Hepatocyte (in vitro differentiated cells): ENCODE results near the gene PEAK1. TPM values are rescaled to one million over a fixed set of nuclear protein-coding genes. Genes with fewer than 3 reads are reported as not detected.

Source experiments
- DNase-seq: peaks from one replicate; pipeline ENCODE4 v3.0.0-alpha.2; 2016; ENCODE audit warnings: low spot score
- H2AFZ ChIP-seq: fragments of 200-600 bp; sonication (generic); 2 replicates; pipeline ENCODE4 v1.6.0; 2016; ENCODE audit warnings: antibody characterized with exemption, mild to moderate bottlenecking
- H3K27ac ChIP-seq: fragments of 200-600 bp; sonication (generic); 2 replicates; pipeline ENCODE4 v1.5.1; 2016; ENCODE audit warnings: mild to moderate bottlenecking
- H3K27me3 ChIP-seq: fragments of 200-600 bp; sonication (generic); 2 replicates; pipeline ENCODE4 v1.6.1; 2016
- H3K36me3 ChIP-seq: fragments of 200-600 bp; sonication (generic); replicated peaks from 2 replicates; pipeline ENCODE4 v1.5.1; 2016; ENCODE audit warnings: low read depth; ENCODE audit not compliant: insufficient read depth
- H3K4me1 ChIP-seq: fragments of 200-600 bp; sonication (generic); 2 replicates; pipeline ENCODE4 v1.5.1; 2016; ENCODE audit warnings: mild to moderate bottlenecking, moderate library complexity; ENCODE audit not compliant: insufficient read depth
- H3K4me2 ChIP-seq: fragments of 200-600 bp; sonication (generic); 2 replicates; pipeline ENCODE4 v1.6.0; 2016
- H3K4me3 ChIP-seq: fragments of 200-600 bp; sonication (generic); 2 replicates; pipeline ENCODE4 v1.5.1; 2016; ENCODE audit warnings: mild to moderate bottlenecking
- H3K79me2 ChIP-seq: fragments of 200-600 bp; sonication (generic); 2 replicates; pipeline ENCODE4 v1.6.0; 2017; ENCODE audit warnings: mild to moderate bottlenecking
- H3K9me2 ChIP-seq: fragments of 200-600 bp; sonication (generic); replicated peaks from 2 replicates; pipeline ENCODE4 v1.6.0; 2017; ENCODE audit warnings: mild to moderate bottlenecking; ENCODE audit not compliant: insufficient read depth
- H3K9me3 ChIP-seq: fragments of 200-600 bp; sonication (generic); 2 replicates; pipeline ENCODE4 v1.5.1; 2016; ENCODE audit warnings: low read depth, mild to moderate bottlenecking
- H4K20me1 ChIP-seq: fragments of 200-600 bp; sonication (generic); 2 replicates; pipeline ENCODE4 v1.6.0; 2016; ENCODE audit warnings: mild to moderate bottlenecking; ENCODE audit not compliant: insufficient read depth, poor library complexity, severe bottlenecking
- EZH2 ChIP-seq: fragments of 200-600 bp; sonication (generic); IDR thresholded peaks from 2 replicates; pipeline ENCODE4 v1.6.1; 2016; ENCODE audit warnings: antibody characterized with exemption, mild to moderate bottlenecking, borderline replicate concordance
- EZH2phosphoT487 ChIP-seq: fragments of 200-600 bp; sonication (generic); IDR thresholded peaks from one replicate; pipeline ENCODE4 v1.6.1; 2018; ENCODE audit warnings: antibody characterized with exemption, mild to moderate bottlenecking, low read depth, moderate library complexity; ENCODE audit not compliant: unreplicated experiment, severe bottlenecking
- WGBS: methylation state at CpG from one replicate; pipeline ENCODE4 v1.1.6; 2016; ENCODE audit warnings: low lambda C conversion rate; ENCODE audit errors: missing lambda C conversion rate; 5-methylcytosine and 5-hydroxymethylcytosine counted together
- polyA plus RNA-seq: library from polyadenylated mRNA; unstranded; fragments of >200 nt; fragmentation: Nextera tagmentation; extraction: Ambion mirVana; gene quantifications from 2 replicates; pipeline ENCODE4 v1.2.1, GENCODE V29; 2016
- total RNA-seq: library from RNA; depleted of rRNA; stranded (reverse); fragments of >200 nt; gene quantifications from 2 replicates; pipeline ENCODE4 v1.2.3, GENCODE V29; 2014
- TF ChIP-seq, protein P1 (sequence below): fragments of 200-600 bp; sonication (generic); IDR thresholded peaks from 2 replicates; pipeline ENCODE4 v1.5.1; 2016; ENCODE audit warnings: antibody characterized with exemption, mild to moderate bottlenecking; ENCODE audit not compliant: poor library complexity

PEAK1 gene
- total and polyA plus RNA-seq, 2 experiments from 2014 or later: 8.1 to 27.1 TPM

DNA sequence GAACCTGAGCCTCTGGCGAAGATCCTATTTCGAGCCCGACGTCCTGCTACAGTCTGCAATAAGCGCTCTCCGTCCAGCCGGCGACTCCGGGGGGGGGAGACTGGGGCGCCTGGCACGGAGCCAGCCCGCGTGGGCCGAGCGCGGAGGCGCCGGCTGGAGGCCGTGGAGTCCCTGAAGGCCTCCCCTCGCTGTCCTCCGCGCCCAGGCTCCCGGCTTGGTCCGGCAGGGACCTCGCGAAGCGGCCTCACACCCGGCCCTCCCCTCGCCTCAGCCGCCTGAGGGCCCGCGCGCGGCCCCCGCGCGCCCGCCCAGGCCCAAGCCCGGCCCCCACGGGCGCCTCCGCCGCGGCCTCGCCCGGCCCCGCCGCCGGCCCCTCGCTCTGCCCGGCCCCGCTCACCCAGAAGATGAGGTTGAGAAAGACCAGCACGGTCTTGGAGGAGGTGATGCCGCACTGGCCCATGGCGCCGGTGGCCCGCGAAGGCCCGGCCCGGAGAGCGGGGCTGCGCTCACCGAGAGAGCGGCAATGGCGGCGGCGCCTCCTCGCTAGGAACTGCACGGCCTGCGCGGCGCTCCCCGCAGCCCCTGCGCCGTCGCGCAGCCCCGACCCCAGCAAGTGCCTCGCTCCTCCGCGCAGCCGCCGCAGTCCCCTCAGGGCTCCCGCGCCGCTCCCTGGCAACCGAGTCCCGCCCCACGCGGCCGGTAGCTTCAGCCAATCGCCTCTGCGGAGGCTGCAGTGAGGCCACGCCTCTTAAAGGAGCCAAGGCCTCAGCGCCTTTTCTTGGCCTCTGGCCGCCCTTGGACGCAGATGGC, 349.2 kb downstream of the PEAK1 start, which contains the start of gene TSPAN3:
Gene TSPAN3, minus strand, starts transcription at position 615 of the 810 bp plus-strand sequence. Its CDS starts 155 bp downstream, at position 460.
- H3K4me1 ChIP-seq: peaks cover 34% of the 10 kb centered on the region
- H2AFZ ChIP-seq: peak within 1 kb of the TSS; percentile 89
- peaks cover 21% of the 10 kb centered on the region for H4K20me1 ChIP-seq
- peaks cover 43% of the 10 kb centered on the region for H3K79me2 ChIP-seq
- no peaks in the 10 kb centered on the region for H3K36me3 ChIP-seq
- no peaks in the 10 kb centered on the region for H3K9me2 ChIP-seq
- peak; percentile 97 for DNase-seq
- no peaks in the 10 kb centered on the region for H3K27me3 ChIP-seq
- under 1% methylated on average over 65 of the region's 97 CpGs for WGBS
- peak within 1 kb of the TSS; percentile 97 for H3K27ac ChIP-seq
- no peaks in the 10 kb centered on the region for H3K9me3 ChIP-seq
- H3K4me2 ChIP-seq: peak within 1 kb of the TSS; percentile 86
- TF ChIP-seq EZH2 (no peak), EZH2phosphoT487 (no peak)
- TF ChIP-seq, protein P1, sequence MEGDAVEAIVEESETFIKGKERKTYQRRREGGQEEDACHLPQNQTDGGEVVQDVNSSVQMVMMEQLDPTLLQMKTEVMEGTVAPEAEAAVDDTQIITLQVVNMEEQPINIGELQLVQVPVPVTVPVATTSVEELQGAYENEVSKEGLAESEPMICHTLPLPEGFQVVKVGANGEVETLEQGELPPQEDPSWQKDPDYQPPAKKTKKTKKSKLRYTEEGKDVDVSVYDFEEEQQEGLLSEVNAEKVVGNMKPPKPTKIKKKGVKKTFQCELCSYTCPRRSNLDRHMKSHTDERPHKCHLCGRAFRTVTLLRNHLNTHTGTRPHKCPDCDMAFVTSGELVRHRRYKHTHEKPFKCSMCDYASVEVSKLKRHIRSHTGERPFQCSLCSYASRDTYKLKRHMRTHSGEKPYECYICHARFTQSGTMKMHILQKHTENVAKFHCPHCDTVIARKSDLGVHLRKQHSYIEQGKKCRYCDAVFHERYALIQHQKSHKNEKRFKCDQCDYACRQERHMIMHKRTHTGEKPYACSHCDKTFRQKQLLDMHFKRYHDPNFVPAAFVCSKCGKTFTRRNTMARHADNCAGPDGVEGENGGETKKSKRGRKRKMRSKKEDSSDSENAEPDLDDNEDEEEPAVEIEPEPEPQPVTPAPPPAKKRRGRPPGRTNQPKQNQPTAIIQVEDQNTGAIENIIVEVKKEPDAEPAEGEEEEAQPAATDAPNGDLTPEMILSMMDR: no peak
- H3K4me3 ChIP-seq: peak within 1 kb of the TSS; percentile 87

DNA sequence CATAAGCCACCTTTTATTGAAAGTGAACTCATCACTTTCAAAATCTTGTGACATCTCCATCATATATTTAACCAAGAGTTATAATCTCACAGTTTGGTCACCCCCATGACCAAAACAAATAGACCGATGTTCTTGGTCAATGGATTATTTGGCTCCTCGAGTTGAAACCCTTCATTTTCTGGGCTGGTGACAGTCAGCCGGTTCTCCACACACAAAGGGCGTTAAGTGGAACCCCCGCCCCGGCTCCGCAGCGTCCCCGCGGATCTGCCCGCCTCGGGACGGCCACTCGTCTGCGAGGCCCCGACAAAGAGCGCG, 349.8 kb downstream of the PEAK1 start:
- Histone ChIP-seq H3K4me2 (peak overlapping the region; percentile 86), H3K36me3 (no peaks in the 10 kb centered on the region), H2AFZ (no peak overlapping the region), H3K79me2 (peaks cover 49% of the 10 kb centered on the region), H3K9me3 (no peaks in the 10 kb centered on the region), H3K27me3 (no peaks in the 10 kb centered on the region), H4K20me1 (peaks cover 26% of the 10 kb centered on the region), H3K4me1 (peaks cover 40% of the 10 kb centered on the region), H3K27ac (peak overlapping the region; percentile 97), H3K9me2 (no peaks in the 10 kb centered on the region), H3K4me3 (peak overlapping the region; percentile 87)
- 2% methylated on average over 18 of the region's 18 CpGs for WGBS
- DNase-seq: no peak
- TF ChIP-seq EZH2 (no peak), EZH2phosphoT487 (no peak)
- TF ChIP-seq, protein P1: no peak

DNA sequence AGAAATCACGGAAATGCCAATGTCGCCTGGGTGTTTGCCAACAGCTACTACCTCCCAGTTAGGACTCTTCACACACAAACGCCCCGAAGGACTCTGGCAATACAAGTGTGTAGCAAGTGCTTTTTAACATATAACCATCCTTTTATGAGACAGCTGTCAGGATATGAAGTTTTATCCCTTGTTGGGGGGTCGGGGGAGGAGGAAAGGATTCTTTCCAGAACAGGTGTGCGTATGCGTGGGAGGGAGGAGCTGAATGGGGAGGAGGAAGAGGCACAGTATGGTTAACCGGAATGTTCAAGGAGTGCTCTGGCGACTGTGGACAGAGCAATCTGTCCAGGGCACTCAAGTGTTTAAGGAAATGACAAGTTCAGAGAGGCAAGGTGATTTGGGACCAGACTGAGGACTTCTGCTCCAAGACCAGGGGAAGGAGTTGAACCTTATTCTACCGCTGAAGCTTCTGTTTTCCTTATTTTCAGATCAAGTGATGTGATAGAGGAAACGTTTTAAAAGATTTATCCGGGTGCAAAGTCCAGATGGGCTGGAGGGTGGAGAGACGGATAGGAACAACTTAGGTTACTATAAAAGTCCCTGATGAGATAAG, 350.3 kb downstream of the PEAK1 start:
- Histone ChIP-seq H3K4me3 (peak overlapping the region; percentile 87), H3K27ac (peak overlapping the region; percentile 97), H3K79me2 (peaks cover 54% of the 10 kb centered on the region), H3K9me3 (no peaks in the 10 kb centered on the region), H3K4me2 (peak overlapping the region; percentile 86), H3K27me3 (no peaks in the 10 kb centered on the region), H3K36me3 (no peaks in the 10 kb centered on the region), H3K9me2 (no peaks in the 10 kb centered on the region), H2AFZ (no peak overlapping the region), H3K4me1 (peaks cover 45% of the 10 kb centered on the region), H4K20me1 (peaks cover 30% of the 10 kb centered on the region)
- DNase-seq: peak; percentile 62
- no peak for TF ChIP-seq EZH2
- TF ChIP-seq, protein P1: no peak
- no peak for TF ChIP-seq EZH2phosphoT487
- 26% methylated on average over 13 of the region's 13 CpGs for WGBS
